Gastroesophageal sphincter (tissue), 3 donors: ENCODE measurements around the gene MMP21.

Source experiments
- POLR2A ChIP-seq, 2 donors: fragments of 450-650 bp; IDR thresholded peaks; one replicate each; pipeline ENCODE4 v1.6.1; 2017; ENCODE audit warnings: antibody characterized with exemption in 2 of 2, mild to moderate bottlenecking in 2 of 2, moderate library complexity in 1 of 2
- POLR2AphosphoS5 ChIP-seq: sonication (generic); formaldehyde crosslinking; IDR thresholded peaks from one replicate; pipeline ENCODE4 v1.6.1; 2017; ENCODE audit warnings: antibody characterized with exemption
- TF ChIP-seq, protein P1 (sequence below), 4 experiments: fragments of 200-600 bp in 2 of 4; fragments of 450-650 bp in 2 of 4; sonication (generic) in 1 of 4; IDR thresholded peaks; one replicate each; pipeline ENCODE4 v1.5.1; 2017 to 2019; ENCODE audit warnings: antibody characterized with exemption in 4 of 4, mild to moderate bottlenecking in 2 of 4, moderate library complexity in 2 of 4

DNA sequence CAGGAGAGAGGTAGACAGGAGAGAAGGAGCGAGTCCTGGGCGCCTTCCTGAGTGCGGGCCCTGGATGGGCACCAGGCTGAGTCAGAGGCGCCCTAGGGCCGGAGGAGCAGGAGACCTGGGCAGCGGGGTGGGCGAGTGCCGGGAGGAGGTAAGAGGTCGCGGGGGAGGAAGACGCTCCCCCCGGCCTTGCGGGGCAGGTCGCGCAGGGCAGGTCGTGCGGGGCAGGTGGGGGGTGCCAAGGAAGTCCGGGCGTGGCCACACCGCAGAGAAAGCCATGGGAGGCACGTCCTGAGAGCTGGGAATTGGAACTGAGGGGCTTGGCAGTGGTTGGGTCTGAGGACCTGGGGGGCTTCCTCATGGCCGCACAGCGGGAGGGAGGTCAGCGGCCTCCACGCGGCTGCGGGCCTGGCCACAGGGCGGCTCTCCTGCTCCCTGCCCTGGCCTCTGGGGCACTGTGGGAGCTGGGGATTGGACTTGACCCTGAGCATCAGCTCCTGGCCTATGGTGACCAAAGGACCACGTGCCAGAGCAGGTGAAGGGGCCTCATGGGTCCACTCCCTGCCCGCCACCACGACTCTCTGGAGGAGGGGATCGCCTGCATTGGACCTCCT, 935 bp downstream of the MMP21 start:
- TF ChIP-seq POLR2A (IDR thresholded peaks at IDR 0.05) (no peak), POLR2AphosphoS5 (no peak)
- TF ChIP-seq, protein P1, sequence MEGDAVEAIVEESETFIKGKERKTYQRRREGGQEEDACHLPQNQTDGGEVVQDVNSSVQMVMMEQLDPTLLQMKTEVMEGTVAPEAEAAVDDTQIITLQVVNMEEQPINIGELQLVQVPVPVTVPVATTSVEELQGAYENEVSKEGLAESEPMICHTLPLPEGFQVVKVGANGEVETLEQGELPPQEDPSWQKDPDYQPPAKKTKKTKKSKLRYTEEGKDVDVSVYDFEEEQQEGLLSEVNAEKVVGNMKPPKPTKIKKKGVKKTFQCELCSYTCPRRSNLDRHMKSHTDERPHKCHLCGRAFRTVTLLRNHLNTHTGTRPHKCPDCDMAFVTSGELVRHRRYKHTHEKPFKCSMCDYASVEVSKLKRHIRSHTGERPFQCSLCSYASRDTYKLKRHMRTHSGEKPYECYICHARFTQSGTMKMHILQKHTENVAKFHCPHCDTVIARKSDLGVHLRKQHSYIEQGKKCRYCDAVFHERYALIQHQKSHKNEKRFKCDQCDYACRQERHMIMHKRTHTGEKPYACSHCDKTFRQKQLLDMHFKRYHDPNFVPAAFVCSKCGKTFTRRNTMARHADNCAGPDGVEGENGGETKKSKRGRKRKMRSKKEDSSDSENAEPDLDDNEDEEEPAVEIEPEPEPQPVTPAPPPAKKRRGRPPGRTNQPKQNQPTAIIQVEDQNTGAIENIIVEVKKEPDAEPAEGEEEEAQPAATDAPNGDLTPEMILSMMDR (IDR thresholded peaks at IDR 0.05): no peak
